OCI-LY1 (cell line): ENCODE results near the gene SIX1.

Experiments used
- H2AFZ ChIP-seq: fragments of 200-600 bp; sonication (generic), shearing (Covaris generic); 2 replicates; pipeline ENCODE4 v1.6.0; 2014; ENCODE audit warnings: antibody characterized with exemption, mild to moderate bottlenecking, low read length
- H3F3A ChIP-seq: fragments of 200-600 bp; sonication (generic), shearing (Covaris generic); 2 replicates; pipeline ENCODE4 v1.6.0; 2014; ENCODE audit warnings: mild to moderate bottlenecking, antibody characterized with exemption, low read length, moderate library complexity; ENCODE audit not compliant: insufficient read depth
- H3K27ac ChIP-seq: fragments of 200-600 bp; sonication (generic); 2 replicates; pipeline ENCODE4 v1.5.1; 2014; ENCODE audit warnings: low read length, mixed run types, mild to moderate bottlenecking, low read depth; ENCODE audit not compliant: poor library complexity, severe bottlenecking
- H3K27me3 ChIP-seq: fragments of 200-600 bp; sonication (generic); 2 replicates; pipeline ENCODE4 v1.6.0; 2014; ENCODE audit warnings: antibody characterized with exemption, mild to moderate bottlenecking, low read length, moderate library complexity; ENCODE audit not compliant: insufficient read depth
- H3K36me3 ChIP-seq: fragments of 200-600 bp; sonication (generic); 2 replicates; pipeline ENCODE4 v1.6.1; 2014; ENCODE audit warnings: mild to moderate bottlenecking, antibody characterized with exemption, low read length, moderate library complexity, mixed read lengths; ENCODE audit not compliant: insufficient read depth
- H3K4me1 ChIP-seq: fragments of 200-600 bp; sonication (generic); 2 replicates; pipeline ENCODE4 v1.5.1; 2014; ENCODE audit warnings: mild to moderate bottlenecking, low read length, moderate library complexity; ENCODE audit not compliant: insufficient read depth, severe bottlenecking
- H3K4me2 ChIP-seq: fragments of 200-600 bp; sonication (generic), shearing (Covaris generic); 2 replicates; pipeline ENCODE4 v1.6.1; 2014; ENCODE audit warnings: low read length
- H3K4me3 ChIP-seq: fragments of 200-600 bp; sonication (generic); 2 replicates; pipeline ENCODE4 v1.5.1; 2014; ENCODE audit warnings: low read length, low read depth, mild to moderate bottlenecking, mixed read lengths; ENCODE audit not compliant: poor library complexity, severe bottlenecking
- H3K79me2 ChIP-seq: fragments of 200-600 bp; shearing (Covaris generic); 2 replicates; pipeline ENCODE4 v1.6.1; 2016; ENCODE audit warnings: mixed run types, low read length, mixed read lengths; ENCODE audit not compliant: insufficient read depth
- H3K9ac ChIP-seq: fragments of 200-600 bp; sonication (generic), shearing (Covaris generic); 2 replicates; pipeline ENCODE4 v1.6.1; 2014; ENCODE audit warnings: mild to moderate bottlenecking, low read length, mixed read lengths
- H3K9me2 ChIP-seq: fragments of 200-600 bp; sonication (generic), shearing (Covaris generic); 2 replicates; pipeline ENCODE4 v1.6.1; 2014; ENCODE audit warnings: low read depth, mild to moderate bottlenecking, low read length, mixed read lengths
- H3K9me3 ChIP-seq: fragments of 200-600 bp; shearing (Covaris generic); 2 replicates; pipeline ENCODE4 v1.6.1; 2014; ENCODE audit warnings: low read length, mixed read lengths
- H4K20me1 ChIP-seq: fragments of 200-600 bp; sonication (generic), shearing (Covaris generic); 2 replicates; pipeline ENCODE4 v1.6.0; 2016; ENCODE audit warnings: mild to moderate bottlenecking, low read length; ENCODE audit not compliant: insufficient read depth
- CTCF ChIP-seq: fragments of 200-600 bp; sonication (generic), shearing (Covaris generic); IDR thresholded peaks from 2 replicates; pipeline ENCODE4 v1.5.1; 2017; ENCODE audit warnings: mild to moderate bottlenecking, antibody characterized with exemption, low read length, moderate library complexity, mixed read lengths
- EZH2 ChIP-seq: fragments of 200-600 bp; sonication (generic), shearing (Covaris generic); IDR thresholded peaks from 2 replicates; pipeline ENCODE4 v1.8.0; 2017; ENCODE audit warnings: borderline replicate concordance, mixed run types, mild to moderate bottlenecking, antibody characterized with exemption, low read length, moderate library complexity, mixed read lengths

SIX1 gene

GRCh38 chr14:60630129-60630528, 19.1 kb downstream of the SIX1 start:
- H3K36me3 ChIP-seq = no peaks in the 10 kb centered on the region
- no peaks in the 10 kb centered on the region for H3K9me2 ChIP-seq
- H3K9ac ChIP-seq = no peak overlapping the region
- no peaks in the 10 kb centered on the region for H3F3A ChIP-seq
- H3K27me3 ChIP-seq = no peaks in the 10 kb centered on the region
- H3K4me3 ChIP-seq = no peak overlapping the region
- no peak for TF ChIP-seq EZH2
- no peak for TF ChIP-seq CTCF
- H3K4me2 ChIP-seq = no peak overlapping the region
- no peak overlapping the region for H3K27ac ChIP-seq
- no peaks in the 10 kb centered on the region for H4K20me1 ChIP-seq
- peaks cover 11% of the 10 kb centered on the region for H3K4me1 ChIP-seq
- H3K9me3 ChIP-seq = no peaks in the 10 kb centered on the region
- H2AFZ ChIP-seq = no peak overlapping the region
- H3K79me2 ChIP-seq = no peaks in the 10 kb centered on the region

GRCh38 chr14:60628892-60629291, 20.4 kb downstream of the SIX1 start:
- Histone ChIP-seq H3K9me2 (no peaks in the 10 kb centered on the region), H3K79me2 (no peaks in the 10 kb centered on the region), H3K4me1 (peaks cover 11% of the 10 kb centered on the region), H3F3A (no peaks in the 10 kb centered on the region), H3K27me3 (no peaks in the 10 kb centered on the region), H3K4me2 (no peak overlapping the region), H3K9me3 (no peaks in the 10 kb centered on the region), H4K20me1 (no peaks in the 10 kb centered on the region), H3K27ac (no peak overlapping the region), H2AFZ (no peak overlapping the region), H3K9ac (no peak overlapping the region), H3K4me3 (no peak overlapping the region), H3K36me3 (no peaks in the 10 kb centered on the region)
- TF ChIP-seq CTCF (no peak), EZH2 (no peak)

- no peak overlapping the region for H3K9ac ChIP-seq
- no peak overlapping the region for H2AFZ ChIP-seq
- H3K4me1 ChIP-seq = no peaks in the 10 kb centered on the region
- no peak overlapping the region for H3K4me2 ChIP-seq
- H3K4me3 ChIP-seq = no peak overlapping the region
- H3K9me2 ChIP-seq = no peaks in the 10 kb centered on the region
- no peaks in the 10 kb centered on the region for H4K20me1 ChIP-seq
- TF ChIP-seq CTCF (no peak), EZH2 (no peak)
- H3K79me2 ChIP-seq = no peaks in the 10 kb centered on the region
- H3K9me3 ChIP-seq = no peaks in the 10 kb centered on the region
- H3K36me3 ChIP-seq = no peaks in the 10 kb centered on the region
- no peaks in the 10 kb centered on the region for H3F3A ChIP-seq
- H3K27ac ChIP-seq = no peak overlapping the region
- no peaks in the 10 kb centered on the region for H3K27me3 ChIP-seq
These were observed 26.4 kb downstream of the SIX1 start for GRCh38 chr14:60622917-60623257.
